PC-9 (cell line): Measurements from ENCODE around the gene DLGAP4. TPM values are rescaled to one million over a fixed set of nuclear protein-coding genes. Genes with fewer than 3 reads are reported as not detected.

Experiments used
- BruUV-seq: library from RNA; stranded (reverse); fragments of 400-500 nt; replicated peaks from 2 replicates; lab custom pipeline; 2021; lab: Mats Ljungman, UMichigan
- CTCF ChIA-PET: fragments of 300-600 bp; sonication (Branson Sonifier 250); formaldehyde crosslinking; loops from one replicate; lab custom pipeline; 2022; ENCODE audit warnings: antibody characterized with exemption; lab: Charles Lee
- POLR2A ChIA-PET: fragments of 300-600 bp; sonication (Branson Sonifier 250); formaldehyde crosslinking; loops from one replicate; lab custom pipeline; 2022; ENCODE audit warnings: antibody characterized with exemption; ENCODE audit not compliant: unreplicated experiment; lab: Charles Lee
- DNase-seq, 2 experiments: peaks; one replicate each; pipeline versions ENCODE4 v3.0.0 to v3.0.0-alpha.2; 2015 to 2022; ENCODE audit warnings: mixed read lengths in 1 of 2
- H2AFZ ChIP-seq: fragments of 200-600 bp; sonication (generic); 2 replicates; pipeline ENCODE4 v1.8.1; 2017; ENCODE audit warnings: antibody characterized with exemption
- H3F3A ChIP-seq: fragments of 200-600 bp; sonication (generic); 2 replicates; pipeline ENCODE4 v1.8.1; 2017; ENCODE audit warnings: antibody characterized with exemption, mild to moderate bottlenecking, low read depth; ENCODE audit not compliant: insufficient read depth
- H3K27ac ChIP-seq: fragments of 200-600 bp; sonication (generic); 2 replicates; pipeline ENCODE4 v1.6.1; 2016; ENCODE audit warnings: mixed run types
- H3K27me3 ChIP-seq: fragments of 200-600 bp; sonication (generic); 2 replicates; pipeline ENCODE4 v1.6.1; 2016; ENCODE audit warnings: low read depth, mixed run types; ENCODE audit not compliant: insufficient read depth
- H3K36me3 ChIP-seq: fragments of 200-600 bp; sonication (generic); 2 replicates; pipeline ENCODE4 v1.6.1; 2016; ENCODE audit warnings: low read depth, mixed run types
- H3K4me1 ChIP-seq: fragments of 200-600 bp; sonication (generic); replicated peaks from 2 replicates; pipeline ENCODE4 v1.6.1; 2016; ENCODE audit warnings: mixed run types; ENCODE audit not compliant: insufficient read depth
- H3K4me2 ChIP-seq: fragments of 200-600 bp; sonication (generic); 2 replicates; pipeline ENCODE4 v1.6.1; 2017; ENCODE audit warnings: mixed run types
- H3K4me3 ChIP-seq: fragments of 200-600 bp; sonication (generic); 2 replicates; pipeline ENCODE4 v1.6.1; 2016; ENCODE audit warnings: mixed run types
- H3K79me2 ChIP-seq: fragments of 200-600 bp; sonication (generic); 2 replicates; pipeline ENCODE4 v1.6.1; 2017; ENCODE audit warnings: low read depth, mixed run types
- H3K9me2 ChIP-seq: fragments of 200-600 bp; sonication (generic); 2 replicates; pipeline ENCODE4 v1.8.1; 2017; ENCODE audit warnings: mild to moderate bottlenecking; ENCODE audit not compliant: insufficient read depth
- H3K9me3 ChIP-seq: fragments of 200-600 bp; sonication (generic); 2 replicates; pipeline ENCODE4 v1.8.1; 2016; ENCODE audit warnings: low read depth; ENCODE audit not compliant: insufficient read depth
- H4K20me1 ChIP-seq: fragments of 200-600 bp; sonication (generic); 2 replicates; pipeline ENCODE4 v1.8.1; 2017; ENCODE audit not compliant: insufficient read depth
- CTCF ChIP-seq: fragments of 200-600 bp; sonication (generic); conservative IDR thresholded peaks from 2 replicates; pipeline ENCODE4 v1.6.1; 2017; ENCODE audit warnings: mixed run types, antibody characterized with exemption, mild to moderate bottlenecking, moderate library complexity
- EZH2 ChIP-seq: fragments of 200-600 bp; sonication (generic); IDR thresholded peaks from 2 replicates; pipeline ENCODE4 v1.8.0; 2017; ENCODE audit warnings: antibody characterized with exemption, low read depth
- intact Hi-C: fragments of 100-400 bp; cut with micrococcal nuclease; formaldehyde crosslinking; loops from one replicate; pipeline ENCODE4 v1.10.0; 2022; ENCODE audit not compliant: unreplicated experiment
- total RNA-seq: library from RNA; stranded (reverse); gene quantifications from 2 replicates; pipeline ENCODE4 v1.2.3, GENCODE V29; 2021

DLGAP4 gene
- total RNA-seq, 1 experiment from 2014 or later, result 62.6 TPM

- intact Hi-C loops, result loop anchor here (10.0 kb wide), 1 partner anchor 194 kb away; the partner anchor contains the start of gene NDRG3
- Histone ChIP-seq H3K4me1 (no peaks in the 10 kb centered on the region), H3K36me3 (no peaks in the 10 kb centered on the region), H3K9me2 (no peaks in the 10 kb centered on the region), H3K4me2 (no peak overlapping the region), H2AFZ (no peak overlapping the region), H3K27ac (no peak overlapping the region), H3K79me2 (no peaks in the 10 kb centered on the region), H3K27me3 (no peaks in the 10 kb centered on the region), H3F3A (no peaks in the 10 kb centered on the region), H4K20me1 (no peaks in the 10 kb centered on the region), H3K9me3 (no peaks in the 10 kb centered on the region), H3K4me3 (no peak overlapping the region)
- TF ChIP-seq EZH2, result no peak
- TF ChIP-seq CTCF, result no peak
- no peak for DNase-seq
- ChIA-PET CTCF (no interaction called here), POLR2A (interaction anchor here (0.7 kb wide), 1 partner anchor 14 kb away, joined by 11 read pairs; no protein-coding TSS in a partner anchor)
- no TSS peak for BruUV-seq
Measured at GRCh38 chr20:36550790-36551299, 244.7 kb downstream of the DLGAP4 start.

GRCh38 chr20:36555248-36555647 is 249.1 kb downstream of the DLGAP4 start:
- no peaks in the 10 kb centered on the region for H3K9me3 ChIP-seq
- no peaks in the 10 kb centered on the region for H3K36me3 ChIP-seq
- no peak for DNase-seq
- H4K20me1 ChIP-seq, result no peaks in the 10 kb centered on the region
- no peak overlapping the region for H2AFZ ChIP-seq
- CTCF ChIA-PET, result interaction anchor here (0.6 kb wide), 1 partner anchor 670 kb away, joined by 4 read pairs; no protein-coding TSS in a partner anchor
- no peak overlapping the region for H3K4me2 ChIP-seq
- no peaks in the 10 kb centered on the region for H3K27me3 ChIP-seq
- no peaks in the 10 kb centered on the region for H3K9me2 ChIP-seq
- TF ChIP-seq EZH2, result no peak
- no peak for TF ChIP-seq CTCF
- POLR2A ChIA-PET, result no interaction called here
- H3K79me2 ChIP-seq, result no peaks in the 10 kb centered on the region
- intact Hi-C loops, result loop anchor here (10.0 kb wide), 1 partner anchor 190 kb away; the partner anchor contains the start of gene NDRG3
- H3F3A ChIP-seq, result no peaks in the 10 kb centered on the region
- no peaks in the 10 kb centered on the region for H3K4me1 ChIP-seq
- H3K27ac ChIP-seq, result no peak overlapping the region
- no peak overlapping the region for H3K4me3 ChIP-seq
- no TSS peak for BruUV-seq

GRCh38 chr20:36562724-36563123 is 256.6 kb downstream of the DLGAP4 start:
- H3F3A ChIP-seq, result no peaks in the 10 kb centered on the region
- H4K20me1 ChIP-seq, result no peaks in the 10 kb centered on the region
- CTCF ChIA-PET, result no interaction called here
- intact Hi-C loops, result no loop called here
- BruUV-seq, result no TSS peak
- H3K79me2 ChIP-seq, result no peaks in the 10 kb centered on the region
- POLR2A ChIA-PET, result no interaction called here
- H3K4me2 ChIP-seq, result no peak overlapping the region
- TF ChIP-seq CTCF (no peak), EZH2 (no peak)
- no peaks in the 10 kb centered on the region for H3K36me3 ChIP-seq
- no peak overlapping the region for H3K4me3 ChIP-seq
- no peaks in the 10 kb centered on the region for H3K27me3 ChIP-seq
- no peak for DNase-seq
- no peak overlapping the region for H3K27ac ChIP-seq
- H2AFZ ChIP-seq, result no peak overlapping the region
- peaks cover 3% of the 10 kb centered on the region; the same call in 1 of the 2 replicates for H3K9me3 ChIP-seq
- H3K4me1 ChIP-seq, result no peaks in the 10 kb centered on the region
- no peaks in the 10 kb centered on the region for H3K9me2 ChIP-seq
